Neural cell (in vitro differentiated cells): ENCODE results near the gene ELF1.

Experiments
- CTCF ChIP-seq: fragments of 450-650 bp; IDR thresholded peaks from 2 replicates; pipeline ENCODE4 v1.5.1; 2014; ENCODE audit warnings: antibody characterized with exemption, mild to moderate bottlenecking, moderate library complexity; ENCODE audit not compliant: poor library complexity, severe bottlenecking
- EP300 ChIP-seq: fragments of 450-650 bp; conservative IDR thresholded peaks from 2 replicates; pipeline ENCODE4 v1.6.1; 2014; ENCODE audit warnings: antibody characterized with exemption, mild to moderate bottlenecking, moderate library complexity; ENCODE audit not compliant: poor library complexity, severe bottlenecking
- EZH2 ChIP-seq: fragments of 200-600, 300-800 bp; shearing (Covaris generic), sonication (generic); IDR thresholded peaks from 2 replicates; pipeline ENCODE4 v1.6.1; 2014; ENCODE audit warnings: antibody characterized with exemption, low read length, borderline replicate concordance, mild to moderate bottlenecking; ENCODE audit not compliant: insufficient read depth, poor library complexity, severe bottlenecking
- MXI1 ChIP-seq: fragments of 450-650 bp; conservative IDR thresholded peaks from 2 replicates; pipeline ENCODE4 v1.6.1; 2014; ENCODE audit warnings: antibody characterized with exemption, mild to moderate bottlenecking; ENCODE audit not compliant: poor library complexity, severe bottlenecking
- POLR2AphosphoS5 ChIP-seq: IDR thresholded peaks from 2 replicates; pipeline ENCODE4 v1.6.1; 2012
- TAF1 ChIP-seq: IDR thresholded peaks from 2 replicates; pipeline ENCODE4 v1.6.1; 2012; ENCODE audit warnings: low read depth

GRCh38 chr13:41013835-41014234, 5.3 kb downstream of the ELF1 start:
- TF ChIP-seq CTCF (no peak), EZH2 (no peak), POLR2AphosphoS5 (no peak), MXI1 (no peak), EP300 (no peak), TAF1 (no peak)
